NT2/D1 (cell line): ENCODE data around the gene CHST15.

Experiments
- DNase-seq: peaks from one replicate; pipeline ENCODE4 v3.0.0-alpha.2; 2011; ENCODE audit warnings: low read depth, low spot score
- H3K27me3 ChIP-seq: 2 replicates; pipeline ENCODE4 v1.6.0; 2011; ENCODE audit warnings: mild to moderate bottlenecking; ENCODE audit not compliant: insufficient read length, insufficient read depth
- H3K36me3 ChIP-seq: 2 replicates; pipeline ENCODE4 v1.6.1; 2011; ENCODE audit warnings: mild to moderate bottlenecking, low read length, mixed read lengths; ENCODE audit not compliant: insufficient read depth, insufficient read length
- H3K4me1 ChIP-seq: 2 replicates; pipeline ENCODE4 v1.5.1; 2011; ENCODE audit not compliant: insufficient read depth, insufficient read length
- H3K4me3 ChIP-seq: 2 replicates; pipeline ENCODE4 v1.5.1; 2011; ENCODE audit warnings: low read depth; ENCODE audit not compliant: insufficient read length
- H3K9ac ChIP-seq: 2 replicates; pipeline ENCODE4 v1.6.0; 2011; ENCODE audit warnings: low read depth; ENCODE audit not compliant: insufficient read length
- H3K9me3 ChIP-seq: 2 replicates; pipeline ENCODE4 v1.5.1; 2011; ENCODE audit warnings: mild to moderate bottlenecking, low read length; ENCODE audit not compliant: insufficient read depth
- SUZ12 ChIP-seq: IDR thresholded peaks from 2 replicates; pipeline ENCODE4 v1.6.1; 2011; ENCODE audit not compliant: insufficient read length, insufficient read depth; ENCODE audit errors: extremely low read depth
- YY1 ChIP-seq: IDR thresholded peaks from 2 replicates; pipeline ENCODE4 v1.6.1; 2011; ENCODE audit not compliant: insufficient read length, insufficient read depth
- ZNF274 ChIP-seq: IDR thresholded peaks from 2 replicates; pipeline ENCODE4 v1.6.1; 2011; ENCODE audit warnings: mild to moderate bottlenecking, low read depth, low read length

Gene CHST15

GRCh38 chr10:123970927-123971286 lies 122.5 kb downstream of the CHST15 start:
- H3K27me3 ChIP-seq = peaks cover 26% of the 10 kb centered on the region
- H3K36me3 ChIP-seq = no peaks in the 10 kb centered on the region
- TF ChIP-seq YY1 (no peak), ZNF274 (no peak), SUZ12 (no peak)
- no peaks in the 10 kb centered on the region for H3K4me1 ChIP-seq
- H3K9ac ChIP-seq = no peak overlapping the region
- no peak overlapping the region for H3K4me3 ChIP-seq
- H3K9me3 ChIP-seq = peaks cover 12% of the 10 kb centered on the region; the same call in 1 of the 2 replicates
- DNase-seq = no peak

GRCh38 chr10:123970207-123970926 lies 123.0 kb downstream of the CHST15 start:
- DNase-seq = no peak
- H3K9ac ChIP-seq = no peak overlapping the region
- H3K4me1 ChIP-seq = no peaks in the 10 kb centered on the region
- H3K9me3 ChIP-seq = peaks cover 12% of the 10 kb centered on the region; the same call in 1 of the 2 replicates
- H3K27me3 ChIP-seq = peaks cover 26% of the 10 kb centered on the region
- TF ChIP-seq ZNF274 (no peak), SUZ12 (no peak), YY1 (no peak)
- no peak overlapping the region for H3K4me3 ChIP-seq
- no peaks in the 10 kb centered on the region for H3K36me3 ChIP-seq

GRCh38 chr10:123967626-123968243 lies 125.7 kb downstream of the CHST15 start:
- Histone ChIP-seq H3K36me3 (no peaks in the 10 kb centered on the region), H3K4me3 (no peak overlapping the region), H3K9me3 (no peaks in the 10 kb centered on the region), H3K27me3 (peaks cover 2% of the 10 kb centered on the region), H3K4me1 (no peaks in the 10 kb centered on the region), H3K9ac (peak overlapping the region; percentile 32)
- peak; percentile 52 for DNase-seq
- TF ChIP-seq ZNF274 (no peak), YY1 (no peak), SUZ12 (no peak)

- H3K36me3 ChIP-seq = no peaks in the 10 kb centered on the region
- H3K9ac ChIP-seq = no peak overlapping the region
- H3K9me3 ChIP-seq = no peaks in the 10 kb centered on the region
- no peaks in the 10 kb centered on the region for H3K27me3 ChIP-seq
- no peaks in the 10 kb centered on the region for H3K4me1 ChIP-seq
- DNase-seq = no peak
- no peak overlapping the region for H3K4me3 ChIP-seq
- TF ChIP-seq ZNF274 (no peak), YY1 (no peak), SUZ12 (no peak)
Measured at GRCh38 chr10:123966896-123967231, 126.5 kb downstream of the CHST15 start.

GRCh38 chr10:123965973-123966895 lies 127.2 kb downstream of the CHST15 start:
- Histone ChIP-seq H3K9me3 (no peaks in the 10 kb centered on the region), H3K4me1 (no peaks in the 10 kb centered on the region), H3K9ac (no peak overlapping the region), H3K4me3 (no peak overlapping the region), H3K36me3 (no peaks in the 10 kb centered on the region), H3K27me3 (no peaks in the 10 kb centered on the region)
- no peak for DNase-seq
- TF ChIP-seq YY1 = no peak
- TF ChIP-seq ZNF274 = no peak
- no peak for TF ChIP-seq SUZ12

GRCh38 chr10:123964953-123965352 lies 128.4 kb downstream of the CHST15 start:
- Histone ChIP-seq H3K9ac (no peak overlapping the region), H3K9me3 (0 out of 2 replicates have a peak, but pooled peaks cover 4% of the 10 kb centered on the region), H3K4me3 (no peak overlapping the region), H3K4me1 (no peaks in the 10 kb centered on the region), H3K36me3 (no peaks in the 10 kb centered on the region), H3K27me3 (no peaks in the 10 kb centered on the region)
- TF ChIP-seq SUZ12 (no peak), YY1 (no peak), ZNF274 (no peak)
- no peak for DNase-seq
